Measurements from ENCODE around the gene NRBF2. TPM values are rescaled to one million over a fixed set of nuclear protein-coding genes. Genes with fewer than 3 reads are reported as not detected.

NRBF2 gene
- total and polyA plus RNA-seq, 2 of the 4 experiments (the other 2 are of a cell fraction): 19.9 to 20.6 TPM

GRCh38 chr10:63171255-63171855 is 38.2 kb downstream of the NRBF2 start:
- no peaks in the 10 kb centered on the region for H3K9me3 ChIP-seq (ENCODE audit: control insufficient read depth, insufficient read depth, low read length)
- no TSS peak for BruUV-seq (replicated peaks)
- intact Hi-C loops (cut with micrococcal nuclease): no loop called here
- CTCF ChIA-PET: interaction anchor here (0.6 to 1.1 kb wide), 2 partner anchors 24 to 458 kb away, joined by 3 to 6 read pairs; no protein-coding TSS in a partner anchor
- no peak for DNase-seq
- no peaks in the 10 kb centered on the region for H3K9me1 ChIP-seq (ENCODE audit: insufficient read depth, low read length)
- no peak overlapping the region for H2AK9ac ChIP-seq (replicated peaks; ENCODE audit: low read depth, low read length, poor library complexity)
- no peak overlapping the region for H2AK5ac ChIP-seq (ENCODE audit: low read depth, low read length)
- in situ Hi-C loops (cut with MboI; ENCODE audit: low sequenced_read_pairs): no loop called here
- no peaks in the 10 kb centered on the region for H4K20me1 ChIP-seq (ENCODE audit: insufficient read depth, low read length)
- H2BK20ac ChIP-seq (ENCODE audit: low read depth, low read length): no peak overlapping the region
- no peak overlapping the region for H3K4me2 ChIP-seq (ENCODE audit: low read depth, low read length)
- H3K27me3 ChIP-seq (ENCODE audit: control insufficient read depth, insufficient read depth, low read length): no peaks in the 10 kb centered on the region
- H3K79me1 ChIP-seq (ENCODE audit: low read depth in 1 of 2, low read length in 2 of 2): peaks cover 3 to 21% of the 10 kb centered on the region in 2 experiments
- 0 out of 2 replicates have a peak, but pooled peaks cover 2% of the 10 kb centered on the region for H3K4me1 ChIP-seq (ENCODE audit: control insufficient read depth, insufficient read depth, low read length)
- no peak overlapping the region for H4K91ac ChIP-seq (ENCODE audit: insufficient read depth, low read depth, low read length)
- no peak overlapping the region for H2BK5ac ChIP-seq (ENCODE audit: low read depth, low read length, poor library complexity, severe bottlenecking)
- TF ChIP-seq CEBPB (IDR thresholded peaks at IDR 0.05; ENCODE audit: low read depth, low read length): no peak
- no peak for TF ChIP-seq FOS (IDR thresholded peaks at IDR 0.05; ENCODE audit: low read depth, low read length)
- TF ChIP-seq BHLHE40 (IDR thresholded peaks at IDR 0.05; ENCODE audit: low read depth, low read length): no peak
- H4K5ac ChIP-seq (ENCODE audit: low read depth, low read length): no peak overlapping the region
- H2BK120ac ChIP-seq (ENCODE audit: low read depth, low read length): no peak overlapping the region
- peaks cover 13% of the 10 kb centered on the region for H3K36me3 ChIP-seq (ENCODE audit: control insufficient read depth, insufficient read depth, low read length)
- H3K27ac ChIP-seq (ENCODE audit: insufficient read depth, low read length): no peak overlapping the region
- H2BK15ac ChIP-seq (ENCODE audit: low read depth, low read length): no peak overlapping the region
- POLR2A ChIA-PET (ENCODE audit: unreplicated experiment): interaction anchor here (0.5 kb wide), 1 partner anchor 546 kb away, joined by 3 read pairs; no protein-coding TSS in a partner anchor
- ATAC-seq (ENCODE audit: low read depth): no peak
- no peak overlapping the region for H3K56ac ChIP-seq (ENCODE audit: extremely low read depth, insufficient read depth, low read length)
- H3K9ac ChIP-seq (ENCODE audit: low read depth, low read length): no peak overlapping the region
- no CpG with 5 or more reads among the region's 1 CpG for WGBS, 2 experiments (ENCODE audit: extremely low coverage in 2 of 2, insufficient read length in 1 of 2)
- no peak overlapping the region for H3K4ac ChIP-seq (ENCODE audit: low read depth, low read length)
- H3K4me3 ChIP-seq (ENCODE audit: insufficient read depth, low read depth, low read length): no peak overlapping the region
- H4K8ac ChIP-seq (ENCODE audit: low read depth in 2 of 2, low read length in 2 of 2): no peak overlapping the region
- H2AFZ ChIP-seq (replicated peaks; ENCODE audit: low read length, poor library complexity): no peak overlapping the region
- no peak overlapping the region for H3K18ac ChIP-seq (ENCODE audit: low read depth, low read length)
- dilution Hi-C loops (cut with HindIII; ENCODE audit: low sequenced_read_pairs, unreplicated experiment): loop anchor here (25.0 kb wide), 2 partner anchors 541 to 559 kb away; no protein-coding TSS in a partner anchor
- no peak overlapping the region for H3K14ac ChIP-seq (replicated peaks; ENCODE audit: low read depth, low read length)
- H3K23ac ChIP-seq (ENCODE audit: low read depth, low read length): no peak overlapping the region

All from IMR-90 (cell line).